K562 (cell line): ENCODE data around the gene EHMT2. TPM values are rescaled to one million over a fixed set of nuclear protein-coding genes. Genes with fewer than 3 reads are reported as not detected.

Experiments used
- CBFA2T2 ChIP-seq: fragments of 450-650 bp; conservative IDR thresholded peaks from 2 replicates; pipeline ENCODE4 v1.6.1; 2017; ENCODE audit warnings: mild to moderate bottlenecking
- ID3 ChIP-seq, 2 experiments: fragments of 250-450 bp in 1 of 2; fragments of 450-650 bp in 1 of 2; sonication (Bioruptor Pico) in 1 of 2; IDR thresholded peaks; 2 replicates each; pipeline versions ENCODE4 v1.6.1 to v1.8.0; 2016 to 2021; ENCODE audit warnings: mild to moderate bottlenecking in 2 of 2, moderate library complexity in 2 of 2, missing compliant biosample characterization in 1 of 2, missing genetic modification characterization in 1 of 2
- IRF9 ChIP-seq: fragments of 450-650 bp; IDR thresholded peaks from 2 replicates; pipeline ENCODE4 v1.6.1; 2016; ENCODE audit warnings: missing biosample characterization, missing genetic modification characterization
- JUN ChIP-seq, 2 experiments: sonication (generic) in 1 of 2; formaldehyde crosslinking in 1 of 2; IDR thresholded peaks; 2 replicates each; pipeline versions ENCODE4 v1.6.1 to v1.8.0; 2012 to 2022; ENCODE audit warnings: borderline replicate concordance in 2 of 2, mild to moderate bottlenecking in 2 of 2, improper control_type of control experiment in 1 of 2, low read depth in 1 of 2, low read length in 1 of 2, missing genetic modification reagents in 1 of 2
- KAT7 ChIP-seq: sonication (generic); formaldehyde crosslinking; IDR thresholded peaks from 2 replicates; pipeline ENCODE4 v1.8.0; 2022; ENCODE audit warnings: missing genetic modification reagents, mild to moderate bottlenecking, borderline replicate concordance
- KLF13 ChIP-seq: fragments of 450-650 bp; IDR thresholded peaks from 2 replicates; pipeline ENCODE4 v1.6.1; 2016; ENCODE audit warnings: missing genetic modification characterization, low read depth, mild to moderate bottlenecking, missing compliant biosample characterization, moderate library complexity, borderline replicate concordance
- PPARD ChIP-seq: fragments of 250-450 bp; sonication (Bioruptor Pico); IDR thresholded peaks from 2 replicates; pipeline ENCODE4 v1.8.0; 2022; ENCODE audit warnings: inconsistent platforms, mild to moderate bottlenecking, moderate library complexity
- RBFOX2 ChIP-seq: fragments of 200-400 bp; formaldehyde crosslinking; IDR thresholded peaks from 2 replicates; pipeline ENCODE4 v1.6.1; 2017; ENCODE audit warnings: low read depth, mild to moderate bottlenecking, low read length, moderate library complexity
- SUPT5H ChIP-seq: fragments of 450-650 bp; IDR thresholded peaks from 2 replicates; pipeline ENCODE4 v1.6.1; 2016
- TGIF2 ChIP-seq: sonication (generic); formaldehyde crosslinking; IDR thresholded peaks from 2 replicates; pipeline ENCODE4 v1.8.1; 2022; ENCODE audit warnings: mild to moderate bottlenecking, missing genetic modification reagents, moderate library complexity
- ZKSCAN3 ChIP-seq: fragments of 250-450 bp; sonication (Bioruptor Pico); IDR thresholded peaks from 2 replicates; pipeline ENCODE4 v1.4.0; 2020
- ZNF197 ChIP-seq: fragments of 200-800 bp; sonication (Bioruptor generic); IDR thresholded peaks from 2 replicates; pipeline ENCODE4 v1.6.1; 2016; ENCODE audit warnings: low read depth, missing genetic modification characterization, missing compliant biosample characterization
- ZNF253 ChIP-seq: fragments of 250-450 bp; sonication (Bioruptor Pico); conservative IDR thresholded peaks from 2 replicates; pipeline ENCODE4 v1.6.1; 2021; ENCODE audit warnings: mild to moderate bottlenecking
- ZNF583 ChIP-seq: fragments of 250-450 bp; sonication (Bioruptor Pico); IDR thresholded peaks from 2 replicates; pipeline ENCODE4 v1.4.0; 2020
- ZNF696 ChIP-seq: fragments of 250-450 bp; sonication (Bioruptor Pico); conservative IDR thresholded peaks from 2 replicates; pipeline ENCODE4 v1.4.0; 2020; ENCODE audit warnings: mild to moderate bottlenecking, moderate library complexity
- ZSCAN32 ChIP-seq: fragments of 450-650 bp; formaldehyde crosslinking; IDR thresholded peaks from 2 replicates; pipeline ENCODE4 v1.4.0; 2020; ENCODE audit warnings: mild to moderate bottlenecking, moderate library complexity
- polyA plus RNA-seq, 8 experiments: library from polyadenylated mRNA; depleted of rRNA in 4 of 8; stranded (reverse) in 5 of 8; unstranded in 3 of 8; fragments of >200 nt; fragmentation: Nextera tagmentation in 2 of 8; fragmentation: Illumina TruSeq in 1 of 8; extraction: Ambion mirVana in 2 of 8; extraction: Trizol in 1 of 8; gene quantifications; 2 replicates each; pipeline versions ENCODE4 v1.2.1 to v1.2.3, GENCODE V29; 2011 to 2014; ENCODE audit warnings: inconsistent platforms in 1 of 8, missing spikeins in 1 of 8
- total RNA-seq, 7 experiments: library from RNA; depleted of rRNA in 6 of 7; stranded (reverse); fragments of >200 nt in 6 of 7; fragmentation: Illumina TruSeq in 2 of 7; extraction: Trizol in 2 of 7; gene quantifications; 2 replicates each; pipeline versions ENCODE4 v1.2.1 to v1.2.3, GENCODE V29; 2011 to 2021; ENCODE audit warnings: low replicate concordance in 1 of 7

Gene EHMT2
- total and polyA plus RNA-seq, 9 of the 15 experiments (the other 6 are each of a cell fraction or from before 2014, with no cell fraction given), result 2.1 to 63.8 (median 38.5) TPM

DNA sequence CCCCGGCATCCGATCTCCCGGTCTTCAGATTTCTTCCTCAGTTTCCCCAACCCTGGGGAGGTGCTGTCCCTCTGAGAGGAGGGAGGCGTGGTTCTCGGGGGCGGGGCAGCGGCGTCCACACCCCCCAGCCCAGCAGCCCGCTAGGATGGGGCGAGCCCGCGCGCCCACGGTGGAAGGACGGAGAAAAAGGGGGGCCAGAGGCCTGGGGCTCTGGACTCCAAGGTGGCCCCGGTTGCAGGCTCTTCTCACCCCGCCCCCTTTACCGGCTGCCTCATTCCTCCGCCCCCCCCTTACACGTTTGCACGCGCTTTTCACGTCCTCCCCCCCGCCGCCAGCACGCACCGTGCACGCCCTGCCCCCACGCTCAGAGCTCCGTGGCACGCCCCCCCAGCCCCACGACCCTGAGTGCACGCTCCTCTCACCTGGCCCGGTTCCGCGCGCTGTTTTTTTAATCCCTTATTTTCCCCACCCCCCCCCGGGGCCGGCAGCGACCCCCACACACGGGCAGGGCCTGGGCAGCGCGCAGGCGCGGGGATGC is 4.0 kb upstream of the EHMT2 start (continued):
- TF ChIP-seq RBFOX2 (peak; percentile 23; the same call in 1 of the 2 replicates), CBFA2T2 (no peak), ZNF197 (CRISPR knock-in tag) (no peak), ZNF696 (no peak), ZNF253 (CRISPR knock-in tag) (no peak), TGIF2 (CRISPR knock-in tag) (no peak), ZSCAN32 (0 out of 2 replicates have a peak, but pooled peaks have one; percentile 0), JUN (IDR thresholded peaks at IDR 0.05; ENCODE audit: borderline replicate concordance, low read depth, low read length) (no peak), JUN (CRISPR knock-in tag; IDR thresholded peaks at IDR 0.05; ENCODE audit: borderline replicate concordance) (no peak), KAT7 (CRISPR knock-in tag) (0 out of 2 replicates have a peak, but pooled peaks have one; percentile 4), IRF9 (tag) (no peak), KLF13 (peak; percentile 78; the same call in 1 of the 2 replicates), ZNF583 (CRISPR knock-in tag) (no peak), ZKSCAN3 (CRISPR knock-in tag) (no peak), PPARD (no peak), ID3 (CRISPR knock-in tag; IDR thresholded peaks at IDR 0.05) (no peak), ID3 (tag; IDR thresholded peaks at IDR 0.05) (0 out of 2 replicates have a peak, but pooled peaks have one; percentile 6), SUPT5H (peak; percentile 27)
